HG03025 (cell line): ENCODE results near the gene TECPR2.

Experiments
- ATAC-seq: cut with Tn5 transposase; IDR thresholded peaks from one replicate; pipeline ENCODE4 v1.9.1; 2021; ENCODE audit warnings: mild to moderate bottlenecking, moderate library complexity; ENCODE audit not compliant: unreplicated experiment, low FRiP score

Gene TECPR2

DNA sequence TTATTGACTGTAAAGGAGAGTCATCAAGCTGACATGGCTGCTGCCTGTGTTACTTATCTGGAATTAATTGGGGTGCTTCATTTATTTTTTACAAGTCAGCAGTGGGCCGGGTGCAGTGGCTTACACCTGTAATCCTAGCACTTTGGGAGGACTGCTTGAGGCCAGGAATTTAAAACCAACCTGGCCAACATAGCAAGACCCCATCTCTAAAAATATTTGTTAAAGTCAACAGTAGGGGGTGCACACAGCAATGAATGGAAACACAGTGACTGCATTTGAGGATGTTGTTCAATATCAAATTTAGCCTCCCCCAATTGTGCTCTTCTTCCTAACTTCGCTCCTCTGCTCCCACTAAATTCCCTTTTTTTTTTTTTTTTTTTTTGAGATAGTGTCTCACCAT, 94.8 kb downstream of the TECPR2 start:
- no peak for ATAC-seq

DNA sequence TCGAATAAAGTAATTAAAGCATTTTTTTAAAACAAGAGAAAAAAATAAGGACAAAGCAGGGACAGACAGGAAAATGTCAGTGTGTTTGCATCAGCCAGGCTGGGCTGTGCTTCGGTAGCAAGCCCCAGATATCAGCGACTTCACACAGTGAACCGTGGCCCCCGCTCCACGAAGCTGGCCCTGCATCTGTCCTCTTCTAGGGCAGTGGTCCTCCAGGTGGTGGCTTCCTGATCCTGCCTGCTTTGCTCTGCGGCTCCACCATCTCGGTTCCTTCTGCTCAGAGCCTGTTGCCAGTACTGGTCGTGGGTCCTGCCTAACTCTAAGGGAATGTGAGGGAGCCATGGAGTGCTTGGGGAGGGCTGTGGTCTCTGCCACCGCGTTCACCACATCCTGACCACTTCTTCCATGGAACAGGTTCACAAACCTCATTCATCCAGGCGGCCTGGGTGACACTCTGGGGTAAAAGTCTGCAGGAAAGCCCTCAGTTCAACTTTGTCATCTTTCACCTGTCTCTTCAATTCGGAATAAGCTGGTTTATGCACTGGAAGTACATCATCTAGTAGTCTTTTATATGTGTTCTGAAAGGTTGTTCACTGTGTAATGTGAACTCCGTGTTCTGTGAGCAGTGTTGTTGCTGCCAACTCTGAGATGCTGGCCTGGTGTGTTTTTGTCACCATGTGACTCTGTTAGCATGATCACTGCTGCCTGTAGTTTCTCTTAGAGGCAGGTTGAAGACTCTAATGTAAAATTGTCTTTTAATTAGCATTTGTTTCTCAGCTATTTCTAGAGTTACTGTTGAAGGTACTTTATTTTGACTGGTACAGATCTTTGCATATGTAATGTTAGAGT, 99.0 kb downstream of the TECPR2 start:
- ATAC-seq, result no peak

GRCh38 chr14:102462391-102462790, 99.7 kb downstream of the TECPR2 start:
- ATAC-seq, result no peak

GRCh38 chr14:102464006-102464405, 101.3 kb downstream of the TECPR2 start:
- no peak for ATAC-seq

GRCh38 chr14:102464846-102465341, 102.2 kb downstream of the TECPR2 start:
- no peak for ATAC-seq

DNA sequence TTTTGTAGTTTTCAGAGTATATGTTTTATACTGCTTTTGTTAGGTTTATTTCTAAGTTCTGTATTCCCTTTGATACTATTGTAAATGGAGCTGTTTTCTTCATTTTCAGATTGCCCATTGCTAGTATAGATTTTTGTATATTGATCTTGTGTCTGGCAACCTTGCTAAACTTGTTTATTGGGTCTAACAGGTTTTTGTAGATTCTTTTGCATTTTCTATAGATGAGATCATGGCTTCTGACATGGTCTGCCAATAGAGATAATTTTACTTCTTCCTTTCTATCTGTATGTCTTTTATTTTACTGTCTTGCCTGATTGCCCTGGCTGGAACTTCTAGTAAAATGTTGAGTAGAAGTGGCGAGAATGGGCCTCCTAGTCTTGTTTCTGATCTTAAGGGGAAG, 106.5 kb downstream of the TECPR2 start:
- no peak for ATAC-seq

- ATAC-seq, result no peak
These were observed 109.4 kb downstream of the TECPR2 start for GRCh38 chr14:102471921-102472790.

- ATAC-seq, result no peak
These were observed 110.0 kb downstream of the TECPR2 start for GRCh38 chr14:102472791-102473150.

DNA sequence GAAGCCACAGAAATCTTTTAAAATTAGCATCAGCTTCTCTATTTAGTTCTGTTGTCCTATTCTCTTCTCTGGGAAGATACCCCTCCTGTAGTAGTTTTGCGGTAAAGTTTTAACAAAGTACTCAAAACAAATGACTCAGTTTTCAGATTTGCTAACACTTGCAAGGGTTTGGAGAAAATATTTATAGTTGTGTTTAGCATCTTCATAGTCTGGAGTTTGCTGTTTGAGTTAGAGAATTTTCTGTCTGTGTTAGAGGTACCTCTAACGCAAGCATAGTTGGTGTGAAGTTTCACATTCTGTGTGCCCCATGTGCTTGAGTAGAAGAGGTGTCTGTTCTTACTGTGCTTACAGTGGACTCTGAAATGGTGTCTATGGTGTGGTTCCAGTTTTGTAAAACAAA, 110.8 kb downstream of the TECPR2 start:
- ATAC-seq, result no peak

DNA sequence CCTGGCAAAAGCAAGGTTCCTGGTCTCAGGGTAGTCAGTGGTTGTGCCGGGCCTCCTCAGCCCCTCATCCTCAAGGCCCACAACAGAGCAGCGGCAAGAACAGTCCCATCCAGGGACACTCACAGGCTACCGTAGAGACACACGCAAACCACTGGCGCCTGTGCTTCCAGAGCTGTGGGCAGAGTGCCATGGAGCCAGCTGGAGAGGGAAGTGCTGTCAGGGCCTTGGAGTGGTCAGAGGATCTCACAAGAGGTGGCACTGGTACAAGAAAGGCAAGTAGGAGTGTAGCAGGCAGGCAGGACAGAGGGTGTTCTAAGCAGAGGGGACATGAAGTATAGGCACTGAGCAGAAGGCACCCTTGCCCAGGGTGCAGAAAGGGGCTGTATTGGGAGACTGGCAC, 112.2 kb downstream of the TECPR2 start:
- ATAC-seq, result no peak

DNA sequence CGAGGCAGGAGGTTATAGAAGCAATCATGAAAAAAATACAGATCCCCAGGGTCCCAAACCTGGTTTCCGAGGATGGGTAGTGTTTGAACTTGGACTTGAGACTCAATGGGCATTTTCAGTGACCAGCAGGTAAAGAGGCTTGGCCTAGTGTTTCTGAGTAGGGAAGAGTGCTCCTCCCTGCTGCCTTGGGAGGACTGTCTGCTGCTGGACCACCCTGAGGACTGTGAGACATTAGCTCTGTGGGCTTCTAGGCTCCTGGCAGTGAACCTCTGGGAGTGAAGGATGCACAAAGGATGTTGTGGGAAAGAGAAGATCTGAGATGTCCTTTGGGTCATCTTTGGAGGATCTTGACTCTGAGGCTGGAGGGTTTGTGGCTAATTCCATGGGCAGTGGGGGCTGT, 116.4 kb downstream of the TECPR2 start:
- no peak for ATAC-seq

DNA sequence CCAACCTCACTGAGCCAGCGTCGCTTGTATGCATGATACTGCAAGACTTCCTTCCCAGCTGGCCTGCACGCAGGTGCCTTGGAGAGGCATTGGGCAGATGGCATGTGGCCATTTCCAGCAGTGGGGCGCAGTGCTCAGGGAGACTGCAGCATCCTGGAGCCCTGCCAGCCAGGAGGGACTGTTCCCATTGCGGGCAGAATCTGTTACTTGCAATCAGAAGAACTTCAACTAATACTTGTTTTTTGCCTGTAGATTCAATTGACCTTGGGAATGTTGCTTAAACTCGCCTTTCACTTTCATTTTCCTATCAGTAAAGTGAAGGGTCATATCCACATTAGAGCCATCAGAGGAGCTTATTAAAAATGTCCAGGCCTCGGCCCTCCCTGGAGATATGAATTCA, 117.0 kb downstream of the TECPR2 start:
- ATAC-seq, result no peak

GRCh38 chr14:102481371-102481770, 118.6 kb downstream of the TECPR2 start:
- ATAC-seq, result no peak

DNA sequence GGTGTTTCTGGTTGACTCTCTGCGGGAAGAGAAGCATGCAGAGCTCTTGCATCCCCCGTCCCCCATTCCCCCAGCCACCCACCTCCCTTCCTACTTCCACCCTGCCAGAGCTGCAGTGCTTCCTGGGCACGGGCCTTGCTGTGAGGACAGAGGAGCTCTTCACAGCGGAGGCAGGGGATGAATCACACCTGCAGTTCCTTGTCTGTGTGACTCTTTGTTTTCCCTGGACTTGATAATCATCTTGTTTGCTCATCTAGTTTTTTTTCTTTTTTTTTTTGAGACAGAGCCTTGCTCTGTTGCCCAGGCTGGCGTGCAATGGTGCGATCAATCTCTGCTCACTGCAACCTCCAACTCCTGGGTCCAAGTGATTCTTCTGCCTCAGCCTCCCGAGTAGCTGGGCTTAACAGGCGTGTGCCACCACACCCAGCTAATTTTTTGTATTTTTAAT, 119.1 kb downstream of the TECPR2 start:
- no peak for ATAC-seq

DNA sequence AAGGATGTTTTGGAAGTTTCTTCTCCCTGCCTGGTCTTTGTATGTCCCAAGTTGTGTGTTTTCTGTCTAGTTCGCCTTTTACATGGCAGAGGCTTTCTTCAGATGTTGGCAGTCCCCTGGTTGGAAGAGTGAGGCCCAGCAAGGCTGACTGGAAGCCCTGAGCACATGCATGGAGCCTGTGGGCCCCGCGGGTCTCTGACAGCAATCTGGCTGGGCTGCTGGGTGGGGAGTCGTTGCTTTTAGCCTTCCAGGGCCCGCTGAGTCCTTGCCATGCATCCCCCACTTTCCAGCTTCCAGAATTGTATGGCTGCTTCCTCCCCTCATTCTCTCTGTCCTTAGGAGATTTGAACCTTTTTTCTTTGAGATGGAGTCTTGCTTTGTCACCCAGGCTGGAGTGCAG, 121.6 kb downstream of the TECPR2 start:
- ATAC-seq, result no peak

DNA sequence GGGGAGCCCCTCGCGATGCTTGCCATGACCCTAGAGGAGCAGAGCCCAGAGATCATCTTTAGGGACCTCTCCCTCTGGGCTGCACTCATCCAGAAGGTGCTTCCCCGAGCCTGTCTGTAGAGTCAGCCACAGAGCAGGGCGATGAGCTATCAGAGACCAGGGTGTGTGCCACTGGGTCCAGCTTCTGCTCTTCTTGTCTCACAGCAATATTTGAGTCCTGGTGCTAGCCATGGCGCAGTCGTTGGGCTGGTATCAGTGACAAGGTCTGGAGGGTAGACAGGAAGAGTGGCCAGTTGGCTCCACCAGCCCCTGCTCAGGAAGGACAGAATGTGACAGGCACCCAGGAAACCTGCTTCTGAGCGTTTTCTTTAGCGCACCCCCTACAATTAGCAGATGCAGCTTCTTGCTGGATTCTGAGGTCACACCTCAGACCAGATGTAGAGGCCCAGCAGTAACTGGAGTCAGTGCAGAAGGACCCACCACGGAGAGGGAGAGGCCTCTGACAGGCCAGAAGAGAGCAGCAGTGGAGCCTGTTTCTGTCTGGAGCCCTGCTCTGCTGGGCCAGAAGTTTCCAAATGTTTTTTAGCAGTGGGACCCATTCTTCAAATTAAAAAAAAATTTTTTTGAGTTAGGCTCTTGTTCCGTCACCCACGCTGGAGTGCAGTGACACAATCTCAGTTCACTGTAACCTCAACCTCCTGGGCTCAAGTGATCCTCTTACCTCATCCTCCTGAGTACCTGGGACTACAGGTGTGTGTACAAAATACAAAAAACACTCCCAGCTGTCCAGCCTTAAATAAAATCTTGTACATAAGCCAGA, 123.2 kb downstream of the TECPR2 start:
- no peak for ATAC-seq

GRCh38 chr14:102486513-102487203, 123.9 kb downstream of the TECPR2 start:
- no peak for ATAC-seq

- ATAC-seq, result no peak
These were observed 124.5 kb downstream of the TECPR2 start for GRCh38 chr14:102487204-102487577.

DNA sequence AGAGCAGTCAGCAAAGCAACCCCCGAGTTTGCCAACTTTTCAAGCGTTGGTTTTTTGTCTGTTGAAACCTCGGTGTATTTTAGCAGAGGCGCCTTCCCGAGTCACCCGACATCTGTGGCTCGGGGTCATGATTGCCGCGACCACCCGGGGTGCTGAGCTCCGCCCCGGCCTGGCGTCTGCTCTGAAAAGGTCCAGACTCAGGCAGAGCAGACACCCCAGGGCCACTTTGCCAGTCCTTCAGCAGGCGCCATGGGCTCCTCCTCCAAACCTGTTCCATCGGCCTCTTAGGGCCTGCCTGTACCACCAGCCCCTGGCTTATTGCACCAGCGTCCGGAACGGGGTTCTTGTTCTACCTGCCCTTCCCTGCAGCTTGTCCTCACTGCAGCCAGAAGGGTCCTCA, 127.7 kb downstream of the TECPR2 start:
- no peak for ATAC-seq

DNA sequence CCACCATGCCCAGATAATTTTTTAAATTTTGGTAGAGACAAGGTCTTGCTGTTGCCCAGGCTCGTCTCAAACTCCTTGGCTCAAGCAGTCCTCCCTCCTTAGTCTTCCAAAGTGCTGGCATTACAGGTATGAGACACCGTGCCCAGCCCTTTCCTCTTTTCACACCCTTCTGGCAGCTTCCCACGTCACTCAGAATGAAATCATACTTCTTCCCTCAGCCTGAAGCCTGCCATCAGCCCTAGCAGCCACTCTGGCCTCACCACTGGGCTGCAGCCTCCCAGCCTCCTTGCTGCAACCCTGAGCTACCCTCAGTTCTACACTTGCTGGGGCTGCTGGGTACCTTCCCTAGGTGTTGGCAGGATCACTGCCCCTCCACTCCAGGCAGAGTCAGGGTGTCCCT, 128.6 kb downstream of the TECPR2 start:
- no peak for ATAC-seq
